ENCODE results near the gene STARD10. TPM values are rescaled to one million over a fixed set of nuclear protein-coding genes. Genes with fewer than 3 reads are reported as not detected.
"Not testable (repeated sequence)": the region's sequence is repeated elsewhere in the genome, so short reads cannot be mapped to it uniquely, and the experiment has no call there.

STARD10 gene
- total RNA-seq, 1 experiment from 2014 or later, result 10.6 TPM

DNA sequence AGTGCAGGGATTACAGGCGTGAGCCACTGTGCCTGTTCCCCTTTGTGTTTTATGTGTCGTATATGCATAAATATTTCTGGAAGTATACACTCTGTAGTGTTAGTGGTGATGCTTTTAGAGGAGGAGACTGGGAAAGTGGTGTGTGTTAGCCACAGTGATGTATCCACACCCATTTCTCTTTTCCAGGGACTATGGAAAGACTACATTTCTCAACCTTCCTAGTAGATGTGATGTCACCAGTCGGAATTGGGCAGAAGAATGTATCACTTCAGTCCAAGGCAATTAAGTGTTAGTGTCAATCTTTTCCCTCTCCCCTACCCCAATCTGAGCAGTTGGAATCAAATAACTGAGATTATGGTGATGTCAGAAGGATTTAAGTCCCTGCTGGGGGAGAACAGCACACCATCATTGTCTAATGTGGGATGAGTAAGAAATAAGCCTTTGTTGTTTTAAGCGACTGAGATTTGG is 14.5 kb upstream of the STARD10 start:
- intact Hi-C loops (cut with micrococcal nuclease), result no loop called here
- H3K27ac Mint-ChIP-seq (ENCODE audit: low read depth, unreplicated experiment), result no peak overlapping the region
- H3K27me3 Mint-ChIP-seq (ENCODE audit: insufficient read depth, unreplicated experiment), result no peaks in the 10 kb centered on the region
- DNase-seq (ENCODE audit: unreplicated experiment), result no peak
- CTCF ChIA-PET, result interaction anchor here (1.2 to 2.1 kb wide), 2 partner anchors 14 to 15 kb away, joined by 4 to 11 read pairs; partner anchors contain the start of gene STARD10
- BruUV-seq (replicated peaks), result no TSS peak
- POLR2A ChIA-PET, result interaction anchor here (0.7 kb wide), 1 partner anchor 26 kb away, joined by 3 read pairs; no protein-coding TSS in a partner anchor
- no peak overlapping the region for H3K4me3 Mint-ChIP-seq (ENCODE audit: unreplicated experiment)
- peaks cover 35% of the 10 kb centered on the region for H3K36me3 Mint-ChIP-seq (ENCODE audit: insufficient read depth, unreplicated experiment)
- H3K4me1 Mint-ChIP-seq (ENCODE audit: insufficient read depth, unreplicated experiment), result peaks cover 16% of the 10 kb centered on the region
- TF ChIP-seq, protein P1, sequence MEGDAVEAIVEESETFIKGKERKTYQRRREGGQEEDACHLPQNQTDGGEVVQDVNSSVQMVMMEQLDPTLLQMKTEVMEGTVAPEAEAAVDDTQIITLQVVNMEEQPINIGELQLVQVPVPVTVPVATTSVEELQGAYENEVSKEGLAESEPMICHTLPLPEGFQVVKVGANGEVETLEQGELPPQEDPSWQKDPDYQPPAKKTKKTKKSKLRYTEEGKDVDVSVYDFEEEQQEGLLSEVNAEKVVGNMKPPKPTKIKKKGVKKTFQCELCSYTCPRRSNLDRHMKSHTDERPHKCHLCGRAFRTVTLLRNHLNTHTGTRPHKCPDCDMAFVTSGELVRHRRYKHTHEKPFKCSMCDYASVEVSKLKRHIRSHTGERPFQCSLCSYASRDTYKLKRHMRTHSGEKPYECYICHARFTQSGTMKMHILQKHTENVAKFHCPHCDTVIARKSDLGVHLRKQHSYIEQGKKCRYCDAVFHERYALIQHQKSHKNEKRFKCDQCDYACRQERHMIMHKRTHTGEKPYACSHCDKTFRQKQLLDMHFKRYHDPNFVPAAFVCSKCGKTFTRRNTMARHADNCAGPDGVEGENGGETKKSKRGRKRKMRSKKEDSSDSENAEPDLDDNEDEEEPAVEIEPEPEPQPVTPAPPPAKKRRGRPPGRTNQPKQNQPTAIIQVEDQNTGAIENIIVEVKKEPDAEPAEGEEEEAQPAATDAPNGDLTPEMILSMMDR (IDR thresholded peaks at IDR 0.05; ENCODE audit: unreplicated experiment), result no peak
- no peaks in the 10 kb centered on the region for H3K9me3 Mint-ChIP-seq (ENCODE audit: unreplicated experiment)

DNA sequence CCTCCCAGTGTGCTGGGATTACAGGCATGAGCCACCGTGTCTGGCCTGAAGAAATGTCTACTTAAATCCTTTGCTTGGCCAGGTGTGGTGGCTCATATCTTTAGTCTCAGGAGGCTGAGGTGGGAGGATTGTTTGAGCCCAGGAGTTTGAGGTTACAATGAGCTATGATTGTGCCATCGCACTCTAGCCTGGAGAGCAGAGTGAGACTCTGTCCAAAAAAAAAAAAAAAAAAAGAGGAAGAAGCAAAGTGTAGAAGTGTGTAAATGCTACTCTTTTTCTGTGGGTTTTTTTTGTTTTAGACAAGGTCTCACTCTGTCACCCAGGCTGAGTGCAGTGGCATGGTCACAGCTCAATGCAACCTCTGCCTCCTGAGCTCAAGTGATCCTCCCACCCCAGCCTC is 13.9 kb upstream of the STARD10 start:
- DNase-seq (ENCODE audit: unreplicated experiment), result no peak
- peaks cover 31% of the 10 kb centered on the region for H3K36me3 Mint-ChIP-seq (ENCODE audit: insufficient read depth, unreplicated experiment)
- intact Hi-C loops (cut with micrococcal nuclease), result no loop called here
- H3K4me1 Mint-ChIP-seq (ENCODE audit: insufficient read depth, unreplicated experiment), result peaks cover 10% of the 10 kb centered on the region
- POLR2A ChIA-PET, result interaction anchor here (0.6 to 0.7 kb wide), 2 partner anchors 25 to 288 kb away, joined by 3 read pairs; no protein-coding TSS in a partner anchor
- no peaks in the 10 kb centered on the region for H3K9me3 Mint-ChIP-seq (ENCODE audit: unreplicated experiment)
- H3K4me3 Mint-ChIP-seq (ENCODE audit: unreplicated experiment), result no peak overlapping the region
- H3K27me3 Mint-ChIP-seq (ENCODE audit: insufficient read depth, unreplicated experiment), result no peaks in the 10 kb centered on the region
- CTCF ChIA-PET, result interaction anchor here (0.6 to 1.2 kb wide), 2 partner anchors 15 to 95 kb away, joined by 3 to 4 read pairs; no protein-coding TSS in a partner anchor
- TF ChIP-seq, protein P1 (IDR thresholded peaks at IDR 0.05; ENCODE audit: unreplicated experiment), result no peak
- no peak overlapping the region for H3K27ac Mint-ChIP-seq (ENCODE audit: low read depth, unreplicated experiment)
- BruUV-seq (replicated peaks), result no TSS peak

DNA sequence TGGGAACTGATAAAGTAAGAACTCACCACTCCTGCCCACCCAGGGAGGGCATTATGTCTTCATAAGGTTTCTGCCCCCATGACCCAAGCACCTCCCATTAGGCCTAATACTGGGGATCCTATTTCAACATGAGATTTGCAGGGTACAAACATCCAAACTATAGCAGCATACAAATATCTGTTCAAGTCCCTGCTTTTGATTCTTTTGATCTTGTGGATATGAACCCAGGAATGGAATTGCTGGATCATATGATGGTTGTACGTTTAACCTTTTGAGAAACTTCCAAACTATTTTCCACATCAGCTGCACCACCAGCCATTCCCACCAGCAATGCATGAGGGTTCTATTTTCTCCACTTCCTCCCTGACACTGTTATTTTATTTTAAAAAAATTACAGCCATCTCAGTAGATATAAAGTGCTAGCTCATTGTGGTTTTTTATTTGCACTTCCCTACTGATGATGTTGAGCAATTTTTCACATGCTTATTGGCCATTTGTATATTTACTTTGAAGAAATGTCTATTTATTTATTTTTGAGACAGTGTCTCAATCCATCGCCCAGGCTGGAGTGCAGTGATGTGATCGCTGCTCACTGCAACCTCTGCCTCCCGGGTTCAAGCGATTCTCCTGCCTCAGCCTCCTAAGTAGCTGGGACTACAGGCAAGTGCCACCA is 13.3 kb upstream of the STARD10 start:
- ChIA-PET POLR2A (interaction anchor here (0.6 kb wide), 1 partner anchor 289 kb away, joined by 3 read pairs; no protein-coding TSS in a partner anchor), CTCF (interaction anchor here (0.6 to 1.2 kb wide), 2 partner anchors 14 to 96 kb away, joined by 3 to 4 read pairs; no protein-coding TSS in a partner anchor)
- H3K9me3 Mint-ChIP-seq (ENCODE audit: unreplicated experiment), result no peaks in the 10 kb centered on the region
- H3K36me3 Mint-ChIP-seq (ENCODE audit: insufficient read depth, unreplicated experiment), result peaks cover 28% of the 10 kb centered on the region
- BruUV-seq (replicated peaks), result no TSS peak
- H3K4me1 Mint-ChIP-seq (ENCODE audit: insufficient read depth, unreplicated experiment), result peaks cover 6% of the 10 kb centered on the region
- no peaks in the 10 kb centered on the region for H3K27me3 Mint-ChIP-seq (ENCODE audit: insufficient read depth, unreplicated experiment)
- TF ChIP-seq, protein P1 (IDR thresholded peaks at IDR 0.05; ENCODE audit: unreplicated experiment), result no peak
- intact Hi-C loops (cut with micrococcal nuclease), result no loop called here
- H3K4me3 Mint-ChIP-seq (ENCODE audit: unreplicated experiment), result no peak overlapping the region
- DNase-seq (ENCODE audit: unreplicated experiment), result peak; percentile 40
- no peak overlapping the region for H3K27ac Mint-ChIP-seq (ENCODE audit: low read depth, unreplicated experiment)

DNA sequence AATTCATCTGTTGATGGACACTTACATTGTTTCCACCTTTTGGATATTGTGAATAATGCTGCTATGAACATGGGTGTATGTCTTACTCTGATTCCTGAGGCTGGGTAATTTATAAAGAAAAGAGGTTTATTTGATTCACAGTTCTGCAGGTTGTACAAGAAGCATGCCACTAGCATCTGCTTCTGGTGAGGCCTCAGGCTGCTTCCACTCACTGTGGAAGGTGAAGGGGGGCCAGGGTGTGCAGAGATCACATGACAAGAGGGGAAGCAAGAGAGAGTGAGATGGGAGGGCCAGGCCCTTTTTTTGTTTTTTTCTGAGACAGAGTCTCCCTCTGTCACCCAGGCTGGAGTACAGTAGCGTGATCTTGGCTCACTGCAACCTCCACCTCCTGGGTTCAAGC is 12.5 kb upstream of the STARD10 start:
- H3K9me3 Mint-ChIP-seq (ENCODE audit: unreplicated experiment); H3K4me1 Mint-ChIP-seq (ENCODE audit: insufficient read depth, unreplicated experiment); POLR2A ChIA-PET; intact Hi-C loops (cut with micrococcal nuclease); DNase-seq (ENCODE audit: unreplicated experiment); H3K4me3 Mint-ChIP-seq (ENCODE audit: unreplicated experiment); H3K27me3 Mint-ChIP-seq (ENCODE audit: insufficient read depth, unreplicated experiment); BruUV-seq (replicated peaks); H3K27ac Mint-ChIP-seq (ENCODE audit: low read depth, unreplicated experiment); CTCF ChIA-PET: not testable (repeated sequence)
- peaks cover 28% of the 10 kb centered on the region for H3K36me3 Mint-ChIP-seq (ENCODE audit: insufficient read depth, unreplicated experiment)

All from MCF 10A (cell line).